Endothelial cell of umbilical vein (primary cell): ENCODE data around the gene GABRA4. TPM values are rescaled to one million over a fixed set of nuclear protein-coding genes. Genes with fewer than 3 reads are reported as not detected.

Source experiments
- BruUV-seq: library from RNA; stranded (reverse); fragments of 400-500 nt; replicated peaks from 2 replicates; lab custom pipeline; 2021; lab: Mats Ljungman, UMichigan
- CTCF ChIA-PET: fragments of 300-600, 350-600 bp; sonication (Branson Sonifier 250); formaldehyde crosslinking; loops from one replicate; lab custom pipeline; 2021; ENCODE audit warnings: antibody characterized with exemption, inconsistent platforms; lab: Charles Lee
- POLR2A ChIA-PET: fragments of 300-600, 350-600 bp; sonication (Branson Sonifier 250); formaldehyde crosslinking; loops from one replicate; lab custom pipeline; 2021; ENCODE audit warnings: antibody characterized with exemption, inconsistent platforms; lab: Charles Lee
- DNase-seq: peaks from one replicate; pipeline ENCODE4 v3.0.0-alpha.2; 2011; ENCODE audit warnings: low read depth, low spot score
- FAIRE-seq: peaks from 2 replicates; lab custom pipeline; 2011; peaks lifted over from hg19 to GRCh38; lab: Jason Lieb, UNC
- H2AFZ ChIP-seq: 2 replicates; pipeline ENCODE4 v1.6.0; 2012; ENCODE audit warnings: low read depth, low read length, control low read depth, inconsistent platforms
- H3K27ac ChIP-seq: 2 replicates; pipeline ENCODE4 v1.5.1; 2011; ENCODE audit warnings: low read depth, mild to moderate bottlenecking, control low read depth, low read length, moderate library complexity; ENCODE audit not compliant: insufficient read depth
- H3K27me3 ChIP-seq, 2 experiments: 2 replicates each; pipeline versions ENCODE4 v1.6.0 to v1.6.1; 2011; ENCODE audit warnings: low read length in 2 of 2, mixed read lengths in 1 of 2; ENCODE audit not compliant: control insufficient read depth in 2 of 2, insufficient read depth in 2 of 2
- H3K36me3 ChIP-seq, 2 experiments: 2 replicates in 1 of 2; 3 replicates in 1 of 2; pipeline ENCODE4 v1.5.1; 2011; ENCODE audit warnings: low read length in 2 of 2, mild to moderate bottlenecking in 1 of 2, moderate library complexity in 1 of 2; ENCODE audit not compliant: control insufficient read depth in 2 of 2, insufficient read depth in 2 of 2; ENCODE audit errors: extremely low read depth in 1 of 2
- H3K4me1 ChIP-seq: 3 replicates; pipeline ENCODE4 v1.5.1; 2011; ENCODE audit warnings: mild to moderate bottlenecking, low read length; ENCODE audit not compliant: control insufficient read depth, insufficient read depth; ENCODE audit errors: extremely low read depth
- H3K4me2 ChIP-seq: 2 replicates; pipeline ENCODE4 v1.6.1; 2011; ENCODE audit warnings: low read length, control low read depth, mixed read lengths; ENCODE audit not compliant: insufficient read depth
- H3K4me3 ChIP-seq, 3 experiments: fragments of 200-600 bp in 1 of 3; sonication (generic), shearing (Covaris generic) in 1 of 3; replicated peaks in 1 of 3; 2 replicates each; pipeline ENCODE4 v1.5.1; 2011 to 2016; ENCODE audit warnings: control low read depth in 3 of 3, low read length in 3 of 3, mild to moderate bottlenecking in 2 of 3, inconsistent platforms in 1 of 3, low read depth in 1 of 3, moderate library complexity in 1 of 3; ENCODE audit not compliant: insufficient read depth in 1 of 3
- H3K79me2 ChIP-seq: 2 replicates; pipeline ENCODE4 v1.6.0; 2012; ENCODE audit warnings: low read length, inconsistent platforms; ENCODE audit not compliant: control insufficient read depth, insufficient read depth
- H3K9ac ChIP-seq: replicated peaks from 2 replicates; pipeline ENCODE3; 2011; ENCODE audit warnings: low read length, control low read depth; ENCODE audit not compliant: insufficient read depth; ENCODE audit errors: extremely low read depth
- H3K9me1 ChIP-seq: replicated peaks from 3 replicates; pipeline ENCODE4 v1.6.0; 2011; ENCODE audit warnings: mild to moderate bottlenecking, low read length; ENCODE audit not compliant: control insufficient read depth, insufficient read depth; ENCODE audit errors: extremely low read depth
- H3K9me3 ChIP-seq: replicated peaks from 2 replicates; pipeline ENCODE4 v1.5.1; 2012; ENCODE audit warnings: low read length, inconsistent platforms; ENCODE audit not compliant: control insufficient read depth, insufficient read depth
- H4K20me1 ChIP-seq: replicated peaks from 2 replicates; pipeline ENCODE3; 2011; ENCODE audit warnings: mild to moderate bottlenecking, low read length; ENCODE audit not compliant: control insufficient read depth, insufficient read depth; ENCODE audit errors: extremely low read depth
- EZH2 ChIP-seq: IDR thresholded peaks from 2 replicates; pipeline ENCODE4 v1.6.1; 2012; ENCODE audit warnings: borderline replicate concordance, low read depth, mild to moderate bottlenecking, moderate library complexity, low read length, inconsistent platforms; ENCODE audit not compliant: severe bottlenecking
- FOS ChIP-seq: IDR thresholded peaks from 2 replicates; pipeline ENCODE4 v1.6.1; 2011; ENCODE audit warnings: mild to moderate bottlenecking, low read length, moderate library complexity, borderline replicate concordance; ENCODE audit not compliant: insufficient read depth
- GATA2 ChIP-seq: IDR thresholded peaks from 2 replicates; pipeline ENCODE4 v1.7.0; 2011; ENCODE audit warnings: low read depth, mild to moderate bottlenecking, moderate library complexity, mixed read lengths, low read length; ENCODE audit not compliant: insufficient read length, insufficient read depth
- JUN ChIP-seq: IDR thresholded peaks from 2 replicates; pipeline ENCODE4 v1.6.1; 2011; ENCODE audit warnings: borderline replicate concordance, low read depth; ENCODE audit not compliant: insufficient read length, insufficient read depth
- MYC ChIP-seq: IDR thresholded peaks from one replicate; pipeline ENCODE4 v1.6.1; 2011; ENCODE audit warnings: mild to moderate bottlenecking, low read depth, low read length
- POLR2A ChIP-seq: IDR thresholded peaks from 2 replicates; pipeline ENCODE4 v1.6.1; 2012; ENCODE audit warnings: low read depth, mild to moderate bottlenecking, control low read depth, low read length
- POLR2AphosphoS5 ChIP-seq: IDR thresholded peaks from 2 replicates; pipeline ENCODE4 v1.6.1; 2012; ENCODE audit warnings: low read depth, mild to moderate bottlenecking, control low read depth, low read length, moderate library complexity; ENCODE audit not compliant: insufficient read depth
- dilution Hi-C: fragments of 300-500 bp; cut with MboI; formaldehyde crosslinking; loops from one replicate; pipeline ENCODE4 v1.15.0; 2019; ENCODE audit warnings: low sequenced_read_pairs; ENCODE audit not compliant: extremely low pct_ligation_motif_present
- intact Hi-C: fragments of 100-400 bp; cut with micrococcal nuclease; formaldehyde crosslinking; loops from one replicate; pipeline ENCODE4 v1.10.0; 2022
- polyA plus RNA-seq, 4 experiments: library from polyadenylated mRNA; depleted of rRNA in 3 of 4; stranded (reverse) in 3 of 4; unstranded in 1 of 4; fragments of >200 nt; gene quantifications; 2 replicates each; pipeline versions ENCODE4 v1.2.1 to v1.2.3, GENCODE V29; 2011 to 2012; ENCODE audit warnings: missing spikeins in 1 of 4
- total RNA-seq: library from RNA; stranded (reverse); gene quantifications from 2 replicates; pipeline ENCODE4 v1.2.3, GENCODE V29; 2021
- TF ChIP-seq, protein P1 (sequence below): IDR thresholded peaks from 2 replicates; pipeline ENCODE4 v1.6.1; 2011; ENCODE audit not compliant: insufficient read depth, insufficient read length
- TF ChIP-seq, protein P2 (sequence below), 2 donors: IDR thresholded peaks; 1 replicate in 1 of 2; 2 replicates in 1 of 2; pipeline ENCODE4 v1.5.1; 2011; ENCODE audit warnings: low read length in 2 of 2, mild to moderate bottlenecking in 2 of 2, moderate library complexity in 2 of 2, control low read depth in 1 of 2, inconsistent platforms in 1 of 2, low read depth in 1 of 2; ENCODE audit not compliant: insufficient read depth in 1 of 2; ENCODE audit errors: extremely low read depth in 1 of 2

GABRA4 gene
- total and polyA plus RNA-seq, 2 donors (not counting 3 experiments of a cell fraction or from before 2014, with no cell fraction given): not detected

DNA sequence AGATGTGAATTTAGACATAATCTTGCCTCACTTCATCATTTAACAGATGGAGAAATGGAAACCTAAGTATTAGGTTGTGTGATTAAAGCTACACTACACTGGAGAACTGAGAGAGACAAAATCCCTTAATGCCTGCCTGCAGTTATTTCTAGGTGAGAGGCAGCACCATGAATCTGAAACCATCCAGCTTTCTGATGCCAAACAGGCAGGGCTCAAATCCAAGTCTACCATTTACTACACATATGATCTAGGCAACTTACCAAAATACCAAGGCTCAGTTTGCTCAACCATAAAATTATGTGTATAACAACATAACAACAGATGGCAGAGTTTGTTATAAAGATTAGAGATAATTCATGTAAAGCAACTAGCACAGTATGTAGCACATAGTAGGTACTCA is 38.7 kb downstream of the GABRA4 start:
- intact Hi-C loops: no loop called here
- H3K9me1 ChIP-seq: no peaks in the 10 kb centered on the region
- H3K4me3 ChIP-seq: no peak overlapping the region
- ChIA-PET POLR2A (no interaction called here), CTCF (interaction anchor here (1.4 kb wide), 1 partner anchor 168 kb away, joined by 5 read pairs; no protein-coding TSS in a partner anchor)
- no peak overlapping the region for H3K27ac ChIP-seq
- DNase-seq (no peak), FAIRE-seq (no peak)
- TF ChIP-seq GATA2: no peak
- TF ChIP-seq, protein P1, sequence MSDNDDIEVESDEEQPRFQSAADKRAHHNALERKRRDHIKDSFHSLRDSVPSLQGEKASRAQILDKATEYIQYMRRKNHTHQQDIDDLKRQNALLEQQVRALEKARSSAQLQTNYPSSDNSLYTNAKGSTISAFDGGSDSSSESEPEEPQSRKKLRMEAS: no peak
- H3K9me3 ChIP-seq: no peaks in the 10 kb centered on the region
- peaks cover 0 to 2% of the 10 kb centered on the region in 2 experiments for H3K27me3 ChIP-seq
- H4K20me1 ChIP-seq: no peaks in the 10 kb centered on the region
- no peaks in the 10 kb centered on the region for H3K79me2 ChIP-seq
- no peaks in the 10 kb centered on the region for H3K4me1 ChIP-seq
- H2AFZ ChIP-seq: no peak overlapping the region
- no peak overlapping the region for H3K4me2 ChIP-seq
- H3K9ac ChIP-seq: no peak overlapping the region
- no TSS peak for BruUV-seq
- dilution Hi-C loops: no loop called here
- no peaks in the 10 kb centered on the region for H3K36me3 ChIP-seq

DNA sequence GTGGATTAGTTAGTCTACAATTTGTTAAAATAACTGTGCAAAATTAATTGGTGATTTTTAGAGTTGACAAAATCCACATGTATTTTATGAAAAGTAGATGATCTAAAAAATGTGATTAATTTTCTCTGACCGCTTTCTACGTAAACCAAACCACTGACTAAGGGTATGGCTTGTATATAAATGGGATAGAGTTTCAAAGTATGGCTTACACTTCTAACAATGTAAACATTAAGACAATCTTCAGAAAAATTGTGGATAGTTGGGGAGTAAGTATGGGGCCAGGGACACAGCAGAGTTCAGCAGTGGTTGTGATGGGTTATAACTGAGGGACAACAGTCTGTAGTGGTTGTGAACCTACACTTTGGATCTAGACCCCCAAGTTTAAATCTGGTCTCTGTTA is 39.8 kb downstream of the GABRA4 start:
- Histone ChIP-seq H3K9me3 (no peaks in the 10 kb centered on the region), H3K9me1 (no peaks in the 10 kb centered on the region), H4K20me1 (no peaks in the 10 kb centered on the region), H3K79me2 (no peaks in the 10 kb centered on the region), H2AFZ (no peak overlapping the region), H3K4me1 (no peaks in the 10 kb centered on the region), H3K27me3 (peaks cover 0 to 2% of the 10 kb centered on the region in 2 experiments), H3K36me3 (no peaks in the 10 kb centered on the region), H3K27ac (no peak overlapping the region), H3K9ac (no peak overlapping the region), H3K4me3 (no peak overlapping the region), H3K4me2 (no peak overlapping the region)
- intact Hi-C loops: no loop called here
- CTCF ChIA-PET: interaction anchor here (0.9 to 1.5 kb wide), 2 partner anchors 10 to 169 kb away, joined by 3 to 4 read pairs; no protein-coding TSS in a partner anchor
- POLR2A ChIA-PET: no interaction called here
- dilution Hi-C loops: no loop called here
- BruUV-seq: no TSS peak
- FAIRE-seq (no peak), DNase-seq (no peak)
- TF ChIP-seq, protein P2, sequence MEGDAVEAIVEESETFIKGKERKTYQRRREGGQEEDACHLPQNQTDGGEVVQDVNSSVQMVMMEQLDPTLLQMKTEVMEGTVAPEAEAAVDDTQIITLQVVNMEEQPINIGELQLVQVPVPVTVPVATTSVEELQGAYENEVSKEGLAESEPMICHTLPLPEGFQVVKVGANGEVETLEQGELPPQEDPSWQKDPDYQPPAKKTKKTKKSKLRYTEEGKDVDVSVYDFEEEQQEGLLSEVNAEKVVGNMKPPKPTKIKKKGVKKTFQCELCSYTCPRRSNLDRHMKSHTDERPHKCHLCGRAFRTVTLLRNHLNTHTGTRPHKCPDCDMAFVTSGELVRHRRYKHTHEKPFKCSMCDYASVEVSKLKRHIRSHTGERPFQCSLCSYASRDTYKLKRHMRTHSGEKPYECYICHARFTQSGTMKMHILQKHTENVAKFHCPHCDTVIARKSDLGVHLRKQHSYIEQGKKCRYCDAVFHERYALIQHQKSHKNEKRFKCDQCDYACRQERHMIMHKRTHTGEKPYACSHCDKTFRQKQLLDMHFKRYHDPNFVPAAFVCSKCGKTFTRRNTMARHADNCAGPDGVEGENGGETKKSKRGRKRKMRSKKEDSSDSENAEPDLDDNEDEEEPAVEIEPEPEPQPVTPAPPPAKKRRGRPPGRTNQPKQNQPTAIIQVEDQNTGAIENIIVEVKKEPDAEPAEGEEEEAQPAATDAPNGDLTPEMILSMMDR (IDR thresholded peaks at IDR 0.05; ENCODE audit: extremely low read depth in 1 of 2, insufficient read depth in 1 of 2, low read depth in 1 of 2, low read length in 2 of 2): no peak
- no peak for TF ChIP-seq GATA2
- TF ChIP-seq JUN: no peak
- TF ChIP-seq MYC: no peak
- TF ChIP-seq POLR2AphosphoS5: no peak
- TF ChIP-seq, protein P1: no peak
- no peak for TF ChIP-seq EZH2
- TF ChIP-seq POLR2A: no peak
- no peak for TF ChIP-seq FOS
